HEK293T (cell line): Measurements from ENCODE around the gene MYB.

Experiments
- ARNT ChIP-seq: fragments of 450-650 bp; IDR thresholded peaks from 2 replicates; pipeline ENCODE4 v1.6.1; 2017; ENCODE audit warnings: mild to moderate bottlenecking
- BHLHE40 ChIP-seq: fragments of 450-650 bp; IDR thresholded peaks from 2 replicates; pipeline ENCODE4 v1.6.1; 2016; ENCODE audit warnings: mild to moderate bottlenecking, moderate library complexity, borderline replicate concordance
- ELF4 ChIP-seq: fragments of 450-650 bp; IDR thresholded peaks from 2 replicates; pipeline ENCODE4 v1.6.1; 2017; ENCODE audit warnings: antibody characterized with exemption
- FOXA1 ChIP-seq: fragments of 450-650 bp; IDR thresholded peaks from 2 replicates; pipeline ENCODE4 v1.6.1; 2016; ENCODE audit warnings: mild to moderate bottlenecking
- FOXK2 ChIP-seq: fragments of 450-650 bp; IDR thresholded peaks from 2 replicates; pipeline ENCODE4 v1.6.1; 2016; ENCODE audit warnings: mild to moderate bottlenecking
- FOXM1 ChIP-seq: fragments of 450-650 bp; IDR thresholded peaks from 2 replicates; pipeline ENCODE4 v1.6.1; 2017; ENCODE audit warnings: mild to moderate bottlenecking, borderline replicate concordance
- L3MBTL2 ChIP-seq: fragments of 450-650 bp; conservative IDR thresholded peaks from 2 replicates; pipeline ENCODE4 v1.6.1; 2016; ENCODE audit warnings: mild to moderate bottlenecking
- LEF1 ChIP-seq: fragments of 450-650 bp; IDR thresholded peaks from 2 replicates; pipeline ENCODE4 v1.6.1; 2017; ENCODE audit warnings: mild to moderate bottlenecking, borderline replicate concordance
- NFRKB ChIP-seq: fragments of 450-650 bp; IDR thresholded peaks from 2 replicates; pipeline ENCODE4 v1.6.1; 2016; ENCODE audit warnings: mild to moderate bottlenecking, moderate library complexity
- SP1 ChIP-seq: fragments of 450-650 bp; IDR thresholded peaks from 2 replicates; pipeline ENCODE4 v1.6.1; 2017
- SUZ12 ChIP-seq: fragments of 450-650 bp; IDR thresholded peaks from 2 replicates; pipeline ENCODE4 v1.6.1; 2016; ENCODE audit warnings: mild to moderate bottlenecking
- TARDBP ChIP-seq: fragments of 450-650 bp; IDR thresholded peaks from 2 replicates; pipeline ENCODE4 v1.6.1; 2016
- ZNF384 ChIP-seq: fragments of 450-650 bp; IDR thresholded peaks from 2 replicates; pipeline ENCODE4 v1.6.1; 2016

- TF ChIP-seq SUZ12 (no peak), SP1 (no peak), ARNT (no peak), LEF1 (no peak), NFRKB (no peak), FOXK2 (no peak), BHLHE40 (no peak), FOXM1 (no peak), ELF4 (no peak), FOXA1 (no peak), ZNF384 (no peak), L3MBTL2 (no peak), TARDBP (no peak)
Measured at GRCh38 chr6:135210632-135211305, 29.7 kb downstream of the MYB start.
